Karpas-422 (cell line): Measurements from ENCODE around the gene NEUROG2. TPM values are rescaled to one million over a fixed set of nuclear protein-coding genes. Genes with fewer than 3 reads are reported as not detected.
"Not testable (repeated sequence)": the region's sequence is repeated elsewhere in the genome, so short reads cannot be mapped to it uniquely, and the experiment has no call there.

Experiments used
- DNase-seq: peaks from one replicate; pipeline ENCODE4 v3.0.0-alpha.2; 2015
- H2AFZ ChIP-seq: fragments of 200-600 bp; sonication (generic); 2 replicates; pipeline ENCODE4 v1.6.1; 2014; ENCODE audit warnings: antibody characterized with exemption, low read length, mixed read lengths
- H3K27ac ChIP-seq: fragments of 200-600 bp; sonication (generic); 2 replicates; pipeline ENCODE4 v1.5.1; 2014; ENCODE audit warnings: mild to moderate bottlenecking, low read length, moderate library complexity
- H3K27me3 ChIP-seq: fragments of 200-600 bp; sonication (generic); 2 replicates; pipeline ENCODE4 v1.6.1; 2014; ENCODE audit warnings: low read length, mixed read lengths
- H3K36me3 ChIP-seq: fragments of 200-600 bp; sonication (generic); 2 replicates; pipeline ENCODE4 v1.6.1; 2014; ENCODE audit warnings: low read length, mixed read lengths; ENCODE audit not compliant: insufficient read depth
- H3K4me1 ChIP-seq: fragments of 200-600 bp; sonication (generic); 2 replicates; pipeline ENCODE4 v1.6.1; 2014; ENCODE audit warnings: mild to moderate bottlenecking, low read length, mixed read lengths
- H3K4me2 ChIP-seq: fragments of 200-600 bp; sonication (generic); 2 replicates; pipeline ENCODE4 v1.6.1; 2014; ENCODE audit warnings: low read length, low read depth, mild to moderate bottlenecking; ENCODE audit not compliant: poor library complexity, severe bottlenecking
- H3K4me3 ChIP-seq: fragments of 200-600 bp; sonication (generic); 2 replicates; pipeline ENCODE4 v1.5.1; 2014; ENCODE audit warnings: mild to moderate bottlenecking, antibody characterized with exemption, low read length, mixed read lengths
- H3K79me2 ChIP-seq: fragments of 200-600 bp; sonication (generic); 2 replicates; pipeline ENCODE4 v1.6.1; 2014; ENCODE audit warnings: mild to moderate bottlenecking, low read length, mixed read lengths
- H3K9ac ChIP-seq: fragments of 200-600 bp; sonication (generic); 2 replicates; pipeline ENCODE4 v1.6.0; 2014; ENCODE audit warnings: low read length
- H3K9me2 ChIP-seq: fragments of 200-600 bp; sonication (generic), shearing (Covaris generic); replicated peaks from 2 replicates; pipeline ENCODE4 v1.6.0; 2014; ENCODE audit warnings: mild to moderate bottlenecking, low read length, moderate library complexity; ENCODE audit not compliant: insufficient read depth
- H3K9me3 ChIP-seq: fragments of 300-700, 200-600 bp; sonication (generic); 2 replicates; pipeline ENCODE4 v1.6.1; 2014; ENCODE audit warnings: low read length, mixed read lengths
- H4K20me1 ChIP-seq: fragments of 200-600 bp; sonication (generic); 2 replicates; pipeline ENCODE4 v1.6.1; 2014; ENCODE audit warnings: mild to moderate bottlenecking, antibody characterized with exemption, low read length, low read depth; ENCODE audit not compliant: insufficient read depth
- total RNA-seq: library from RNA; depleted of rRNA; stranded (reverse); fragments of >200 nt; shearing (Covaris generic); gene quantifications from 2 replicates; pipeline ENCODE4 v1.2.3, GENCODE V29; 2014; ENCODE audit warnings: low replicate concordance

The NEUROG2 gene
- total RNA-seq, 1 experiment from 2014 or later: 5.1 TPM

- no peaks in the 10 kb centered on the region; the same call in 1 of the 2 replicates for H4K20me1 ChIP-seq
- H3K27ac ChIP-seq: no peak overlapping the region
- no peak overlapping the region for H3K4me3 ChIP-seq
- no peaks in the 10 kb centered on the region for H3K79me2 ChIP-seq
- no peak overlapping the region for H2AFZ ChIP-seq
- no peaks in the 10 kb centered on the region for H3K9me2 ChIP-seq
- no peaks in the 10 kb centered on the region for H3K27me3 ChIP-seq
- H3K36me3 ChIP-seq: no peaks in the 10 kb centered on the region
- H3K4me1 ChIP-seq: peaks cover 25% of the 10 kb centered on the region
- H3K9me3 ChIP-seq: no peaks in the 10 kb centered on the region
- DNase-seq: no peak
- no peak overlapping the region for H3K4me2 ChIP-seq
- no peak overlapping the region for H3K9ac ChIP-seq
These were observed 10.1 kb upstream of the NEUROG2 start for GRCh38 chr4:112526061-112526460.

DNA sequence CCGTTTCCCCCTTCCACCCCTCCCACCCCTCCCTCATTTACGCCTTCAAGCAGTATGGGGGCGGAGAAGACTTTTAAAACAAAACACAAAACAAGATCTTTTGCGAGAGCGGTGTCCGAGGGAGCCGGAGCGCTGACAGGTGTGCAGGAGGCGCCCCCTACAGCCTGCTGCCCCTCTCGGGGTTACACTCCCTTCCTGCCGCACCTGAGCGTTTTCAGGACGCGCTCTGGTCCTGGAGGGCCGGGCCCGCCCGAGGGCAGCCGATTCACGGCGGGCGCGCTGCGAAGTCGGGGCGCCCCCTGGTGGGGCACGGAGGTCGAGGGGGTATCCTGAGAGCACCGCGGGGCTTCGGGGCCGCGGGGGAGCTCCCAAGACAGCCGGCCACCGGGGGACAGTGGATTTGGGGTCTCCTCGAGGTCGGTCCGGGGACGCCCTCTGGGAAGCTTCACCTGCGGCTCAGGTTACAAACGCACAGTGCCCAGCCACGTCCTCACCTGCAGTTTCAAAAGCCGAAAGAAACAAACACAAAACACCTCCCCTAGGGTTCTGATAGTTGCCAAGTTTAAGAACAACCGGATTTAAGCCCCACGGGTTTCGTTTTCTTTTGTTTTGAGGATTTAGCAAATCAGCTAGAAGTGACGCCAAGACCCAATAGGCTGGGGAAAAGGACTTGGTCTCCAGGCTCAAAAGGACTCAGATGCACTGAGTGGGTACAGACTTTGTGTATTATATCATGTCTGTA is 8.0 kb upstream of the NEUROG2 start:
- H2AFZ ChIP-seq: peak overlapping the region; percentile 91
- peak; percentile 94 for DNase-seq
- H3K4me2 ChIP-seq: peak overlapping the region; percentile 78
- H3K9me2 ChIP-seq: no peaks in the 10 kb centered on the region
- H3K4me1 ChIP-seq: peaks cover 26% of the 10 kb centered on the region
- no peaks in the 10 kb centered on the region for H3K79me2 ChIP-seq
- H3K27ac ChIP-seq: peak overlapping the region; percentile 35
- H3K27me3 ChIP-seq: no peaks in the 10 kb centered on the region
- no peaks in the 10 kb centered on the region; the same call in 1 of the 2 replicates for H4K20me1 ChIP-seq
- H3K4me3 ChIP-seq: peak overlapping the region; percentile 67
- no peaks in the 10 kb centered on the region for H3K36me3 ChIP-seq
- peak overlapping the region; percentile 56 for H3K9ac ChIP-seq
- no peaks in the 10 kb centered on the region for H3K9me3 ChIP-seq

DNA sequence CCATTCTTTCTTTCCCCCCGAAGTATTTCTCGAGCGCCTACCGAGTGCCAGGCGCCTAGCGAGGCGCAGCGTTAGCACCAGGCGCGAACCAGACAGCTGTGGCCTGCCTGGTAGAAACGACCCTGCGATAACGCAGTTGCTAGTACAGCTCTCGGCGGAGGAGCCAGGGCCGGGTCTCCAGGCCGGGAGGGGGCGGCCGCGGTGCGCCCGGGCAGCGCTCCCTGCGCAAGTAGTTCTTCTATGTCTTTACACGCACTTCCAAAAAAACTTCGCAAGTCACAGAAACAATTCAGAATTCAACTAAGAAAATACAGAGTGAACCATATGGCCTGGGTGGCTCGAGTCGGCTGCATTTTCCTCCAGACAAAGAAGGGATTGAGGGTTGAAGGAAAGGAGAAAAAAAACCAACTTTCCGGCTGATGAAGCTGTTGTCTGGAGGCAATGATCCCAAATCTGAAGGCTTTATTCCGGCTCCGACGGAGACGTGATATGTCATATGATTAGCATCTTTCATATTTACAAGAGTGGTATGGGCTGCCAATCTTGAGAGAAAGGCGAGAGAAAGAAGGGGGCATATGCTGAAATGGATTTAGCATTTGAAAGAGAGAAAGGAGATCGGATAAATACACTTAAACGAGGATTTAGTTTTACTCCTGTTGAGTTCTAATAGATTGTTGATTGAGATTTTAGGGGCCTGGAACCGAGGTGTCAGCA is 7.2 kb upstream of the NEUROG2 start:
- Histone ChIP-seq H3K9me2 (no peaks in the 10 kb centered on the region), H3K9me3 (no peaks in the 10 kb centered on the region), H3K9ac (peak overlapping the region; percentile 56), H3K36me3 (no peaks in the 10 kb centered on the region), H3K27me3 (no peaks in the 10 kb centered on the region), H4K20me1 (no peaks in the 10 kb centered on the region; the same call in 1 of the 2 replicates), H2AFZ (peak overlapping the region; percentile 68), H3K4me1 (peaks cover 33% of the 10 kb centered on the region), H3K79me2 (no peaks in the 10 kb centered on the region), H3K27ac (no peak overlapping the region), H3K4me3 (peak overlapping the region; percentile 67), H3K4me2 (peak overlapping the region; percentile 78)
- peak; percentile 89 for DNase-seq

GRCh38 chr4:112522431-112522830 is 6.5 kb upstream of the NEUROG2 start:
- H4K20me1 ChIP-seq, H3K79me2 ChIP-seq, H3K27me3 ChIP-seq, H3K9me2 ChIP-seq, H3K27ac ChIP-seq, H3K36me3 ChIP-seq, DNase-seq, H3K9me3 ChIP-seq: not testable (repeated sequence)
- peak overlapping the region; percentile 78 for H3K4me2 ChIP-seq
- peak overlapping the region; percentile 67 for H3K4me3 ChIP-seq
- H3K9ac ChIP-seq: peak overlapping the region; percentile 56; the same call in 1 of the 2 replicates
- peak overlapping the region; percentile 68; the same call in 1 of the 2 replicates for H2AFZ ChIP-seq
- H3K4me1 ChIP-seq: peaks cover 40% of the 10 kb centered on the region

- no peaks in the 10 kb centered on the region for H3K27me3 ChIP-seq
- H3K9me3 ChIP-seq: no peaks in the 10 kb centered on the region
- no peaks in the 10 kb centered on the region for H3K9me2 ChIP-seq
- no peak overlapping the region for H3K9ac ChIP-seq
- H3K79me2 ChIP-seq: no peaks in the 10 kb centered on the region
- H3K27ac ChIP-seq: no peak overlapping the region
- H3K4me2 ChIP-seq: no peak overlapping the region
- H3K36me3 ChIP-seq: no peaks in the 10 kb centered on the region
- DNase-seq: no peak
- peaks cover 51% of the 10 kb centered on the region for H3K4me1 ChIP-seq
- H4K20me1 ChIP-seq: no peaks in the 10 kb centered on the region; the same call in 1 of the 2 replicates
- H2AFZ ChIP-seq: no peak overlapping the region
- no peak overlapping the region for H3K4me3 ChIP-seq
These were observed 5.4 kb upstream of the NEUROG2 start for GRCh38 chr4:112521123-112522023.

DNA sequence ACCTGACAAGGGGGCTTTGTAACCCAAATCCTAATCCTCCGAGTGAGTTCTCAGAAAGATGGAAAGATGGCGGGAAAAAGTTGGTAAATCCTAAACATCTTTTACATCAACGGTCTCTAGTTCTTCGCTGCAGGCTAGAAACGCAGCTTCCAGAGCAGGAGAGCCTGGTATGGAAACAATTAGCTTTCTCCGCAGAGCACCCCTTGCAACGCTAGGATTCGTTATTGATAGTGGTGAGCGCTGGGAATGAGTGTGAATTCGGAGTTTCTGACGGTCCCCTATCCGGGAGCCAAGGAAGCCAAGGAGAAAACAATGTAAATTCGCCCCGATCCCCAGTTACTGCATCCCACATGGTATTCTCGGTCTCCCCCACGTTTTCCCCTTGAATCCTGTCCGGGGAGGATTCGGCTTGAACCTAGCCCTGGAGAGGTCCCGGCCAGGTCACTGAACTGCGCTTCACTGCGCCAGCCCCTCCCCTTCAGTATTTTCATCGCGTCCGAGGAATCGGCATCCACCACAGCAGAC is 4.7 kb upstream of the NEUROG2 start:
- peaks cover 58% of the 10 kb centered on the region for H3K4me1 ChIP-seq

GRCh38 chr4:112519689-112520597 is 4.0 kb upstream of the NEUROG2 start:
- Histone ChIP-seq H3K9ac (no peak overlapping the region), H3K9me3 (no peaks in the 10 kb centered on the region), H4K20me1 (no peaks in the 10 kb centered on the region; the same call in 1 of the 2 replicates), H3K4me2 (no peak overlapping the region), H3K27me3 (no peaks in the 10 kb centered on the region), H3K27ac (no peak overlapping the region), H3K79me2 (no peaks in the 10 kb centered on the region), H3K9me2 (no peaks in the 10 kb centered on the region), H3K4me1 (peaks cover 56% of the 10 kb centered on the region), H3K4me3 (no peak overlapping the region), H2AFZ (no peak overlapping the region), H3K36me3 (no peaks in the 10 kb centered on the region)
- peak; percentile 33 for DNase-seq

More for the DNA sequence above, 4.7 kb upstream of the NEUROG2 start:
- Histone ChIP-seq H3K27ac (no peak overlapping the region), H3K4me3 (no peak overlapping the region), H3K9me2 (no peaks in the 10 kb centered on the region), H3K9ac (no peak overlapping the region), H3K36me3 (no peaks in the 10 kb centered on the region), H3K4me2 (no peak overlapping the region), H3K79me2 (no peaks in the 10 kb centered on the region), H4K20me1 (no peaks in the 10 kb centered on the region; the same call in 1 of the 2 replicates), H2AFZ (no peak overlapping the region), H3K9me3 (no peaks in the 10 kb centered on the region), H3K27me3 (no peaks in the 10 kb centered on the region)
- DNase-seq: peak; percentile 14
